ENCODE results near the gene SNX5.

DNA sequence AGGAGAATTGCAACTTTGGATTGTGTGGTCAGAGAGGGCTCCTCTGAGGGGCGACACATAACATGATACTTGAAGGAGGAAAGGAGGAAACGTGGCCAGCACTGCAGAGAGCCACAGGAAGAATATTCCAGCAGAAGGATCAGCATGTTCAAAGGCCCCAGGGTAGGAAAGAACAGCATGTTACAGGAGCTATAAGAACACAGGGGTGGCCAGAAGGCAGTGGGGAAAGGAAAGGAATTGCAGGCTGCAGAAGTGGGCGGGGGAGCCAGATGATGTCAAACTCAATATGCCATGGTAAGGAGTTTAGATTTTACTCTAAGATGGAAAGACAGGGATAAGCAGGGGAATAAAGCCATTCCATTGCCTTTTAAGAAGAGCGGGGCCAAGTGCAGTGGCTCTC, 31.0 kb upstream of the SNX5 start:
- TF ChIP-seq, protein P1, sequence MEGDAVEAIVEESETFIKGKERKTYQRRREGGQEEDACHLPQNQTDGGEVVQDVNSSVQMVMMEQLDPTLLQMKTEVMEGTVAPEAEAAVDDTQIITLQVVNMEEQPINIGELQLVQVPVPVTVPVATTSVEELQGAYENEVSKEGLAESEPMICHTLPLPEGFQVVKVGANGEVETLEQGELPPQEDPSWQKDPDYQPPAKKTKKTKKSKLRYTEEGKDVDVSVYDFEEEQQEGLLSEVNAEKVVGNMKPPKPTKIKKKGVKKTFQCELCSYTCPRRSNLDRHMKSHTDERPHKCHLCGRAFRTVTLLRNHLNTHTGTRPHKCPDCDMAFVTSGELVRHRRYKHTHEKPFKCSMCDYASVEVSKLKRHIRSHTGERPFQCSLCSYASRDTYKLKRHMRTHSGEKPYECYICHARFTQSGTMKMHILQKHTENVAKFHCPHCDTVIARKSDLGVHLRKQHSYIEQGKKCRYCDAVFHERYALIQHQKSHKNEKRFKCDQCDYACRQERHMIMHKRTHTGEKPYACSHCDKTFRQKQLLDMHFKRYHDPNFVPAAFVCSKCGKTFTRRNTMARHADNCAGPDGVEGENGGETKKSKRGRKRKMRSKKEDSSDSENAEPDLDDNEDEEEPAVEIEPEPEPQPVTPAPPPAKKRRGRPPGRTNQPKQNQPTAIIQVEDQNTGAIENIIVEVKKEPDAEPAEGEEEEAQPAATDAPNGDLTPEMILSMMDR (IDR thresholded peaks at IDR 0.05) = no peak
- no peak for TF ChIP-seq POLR2A (IDR thresholded peaks at IDR 0.05)

All from Peyer's patch (tissue), 4 donors.